SU-DHL-6 (cell line): ENCODE measurements around the gene LASP1NB.

Experiments
- EZH2phosphoT487 ChIP-seq: fragments of 200-600 bp; sonication (generic), shearing (Covaris generic); conservative IDR thresholded peaks from 2 replicates; pipeline ENCODE4 v1.6.1; 2018; ENCODE audit warnings: mild to moderate bottlenecking, antibody characterized with exemption, low read length, moderate library complexity, mixed read lengths
- TF ChIP-seq, protein P1 (sequence below): fragments of 200-600 bp; sonication (generic); IDR thresholded peaks from one replicate; pipeline ENCODE4 v1.5.1; 2017; ENCODE audit warnings: antibody characterized with exemption, mild to moderate bottlenecking, low read length, moderate library complexity; ENCODE audit not compliant: insufficient read depth, poor library complexity, severe bottlenecking

DNA sequence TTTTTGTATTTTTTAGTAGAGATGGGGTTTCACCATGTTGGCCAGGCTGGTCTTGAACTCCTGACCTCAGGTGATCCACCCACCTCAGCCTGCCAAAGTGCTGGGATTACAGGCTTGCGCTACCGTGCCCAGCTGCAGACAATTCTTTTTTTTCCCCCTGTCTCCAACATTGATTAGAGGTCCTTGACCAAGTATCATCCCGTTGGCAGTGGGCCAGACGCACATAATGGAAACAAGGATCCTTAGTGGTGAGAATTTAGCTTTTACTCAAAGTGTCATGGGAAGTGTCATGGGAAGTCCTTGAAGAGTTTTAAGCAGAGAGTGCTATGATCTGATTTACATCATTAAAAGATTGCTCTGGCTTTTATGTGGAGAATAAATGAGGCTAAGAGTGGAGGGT lies 43.9 kb downstream of the LASP1NB start:
- TF ChIP-seq, protein P1, sequence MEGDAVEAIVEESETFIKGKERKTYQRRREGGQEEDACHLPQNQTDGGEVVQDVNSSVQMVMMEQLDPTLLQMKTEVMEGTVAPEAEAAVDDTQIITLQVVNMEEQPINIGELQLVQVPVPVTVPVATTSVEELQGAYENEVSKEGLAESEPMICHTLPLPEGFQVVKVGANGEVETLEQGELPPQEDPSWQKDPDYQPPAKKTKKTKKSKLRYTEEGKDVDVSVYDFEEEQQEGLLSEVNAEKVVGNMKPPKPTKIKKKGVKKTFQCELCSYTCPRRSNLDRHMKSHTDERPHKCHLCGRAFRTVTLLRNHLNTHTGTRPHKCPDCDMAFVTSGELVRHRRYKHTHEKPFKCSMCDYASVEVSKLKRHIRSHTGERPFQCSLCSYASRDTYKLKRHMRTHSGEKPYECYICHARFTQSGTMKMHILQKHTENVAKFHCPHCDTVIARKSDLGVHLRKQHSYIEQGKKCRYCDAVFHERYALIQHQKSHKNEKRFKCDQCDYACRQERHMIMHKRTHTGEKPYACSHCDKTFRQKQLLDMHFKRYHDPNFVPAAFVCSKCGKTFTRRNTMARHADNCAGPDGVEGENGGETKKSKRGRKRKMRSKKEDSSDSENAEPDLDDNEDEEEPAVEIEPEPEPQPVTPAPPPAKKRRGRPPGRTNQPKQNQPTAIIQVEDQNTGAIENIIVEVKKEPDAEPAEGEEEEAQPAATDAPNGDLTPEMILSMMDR = no peak
- no peak for TF ChIP-seq EZH2phosphoT487
